H1 (cell line): ENCODE results near the gene TMA7. TPM values are rescaled to one million over a fixed set of nuclear protein-coding genes. Genes with fewer than 3 reads are reported as not detected.
A peak's percentile ranks its signal among the peaks of the same experiment; 100 is the strongest.

Experiments
- BACH1 ChIP-seq: IDR thresholded peaks from 2 replicates; pipeline ENCODE4 v1.6.1; 2012; ENCODE audit warnings: low read length, improper control_type of control experiment
- BCL11A ChIP-seq, 2 experiments: IDR thresholded peaks; one replicate each; pipeline ENCODE4 v1.6.1; 2011; ENCODE audit warnings: low read depth in 2 of 2, low read length in 2 of 2, mild to moderate bottlenecking in 2 of 2
- BRCA1 ChIP-seq: IDR thresholded peaks from 2 replicates; pipeline ENCODE4 v1.6.1; 2012; ENCODE audit warnings: low read depth, low read length, improper control_type of control experiment
- EGR1 ChIP-seq: IDR thresholded peaks from 2 replicates; pipeline ENCODE4 v1.6.1; 2011; ENCODE audit warnings: low read depth, low read length, borderline replicate concordance
- EP300 ChIP-seq, 2 experiments: IDR thresholded peaks; 1 replicate in 1 of 2; 2 replicates in 1 of 2; pipeline ENCODE4 v1.6.1; 2011 to 2012; ENCODE audit warnings: low read depth in 2 of 2, low read length in 2 of 2, mild to moderate bottlenecking in 2 of 2, borderline replicate concordance in 1 of 2, inconsistent platforms in 1 of 2, moderate library complexity in 1 of 2
- EZH2 ChIP-seq: fragments of 200-600 bp; sonication (generic); IDR thresholded peaks from 2 replicates; pipeline ENCODE4 v1.7.1; 2012; ENCODE audit warnings: low read depth, mild to moderate bottlenecking, moderate library complexity, low read length, inconsistent platforms; ENCODE audit not compliant: severe bottlenecking
- FOSL1 ChIP-seq: IDR thresholded peaks from 2 replicates; pipeline ENCODE4 v1.6.1; 2011; ENCODE audit warnings: mild to moderate bottlenecking, low read depth, low read length, moderate library complexity; ENCODE audit not compliant: insufficient read depth
- GABPA ChIP-seq: IDR thresholded peaks from 2 replicates; pipeline ENCODE4 v1.6.1; 2011; ENCODE audit warnings: mild to moderate bottlenecking, low read length, moderate library complexity, borderline replicate concordance; ENCODE audit not compliant: insufficient read depth
- HDAC6 ChIP-seq: IDR thresholded peaks from one replicate; pipeline ENCODE4 v1.7.1; 2012; ENCODE audit warnings: low read depth, mild to moderate bottlenecking, inconsistent platforms, low read length, moderate library complexity
- JUND ChIP-seq: IDR thresholded peaks from 2 replicates; pipeline ENCODE4 v1.6.1; 2011; ENCODE audit warnings: mild to moderate bottlenecking, improper control_type of control experiment, low read length
- KDM1A ChIP-seq: fragments of 200-600, 300-600 bp; sonication (generic); IDR thresholded peaks from 2 replicates; pipeline ENCODE4 v1.7.1; 2016; ENCODE audit warnings: mild to moderate bottlenecking, low read length, borderline replicate concordance
- POLR2A ChIP-seq, 2 experiments: IDR thresholded peaks; 1 replicate in 1 of 2; 2 replicates in 1 of 2; pipeline ENCODE4 v1.6.1; 2011; ENCODE audit warnings: low read depth in 2 of 2, low read length in 2 of 2, mild to moderate bottlenecking in 2 of 2; ENCODE audit errors: control extremely low read depth in 1 of 2
- RFX5 ChIP-seq: IDR thresholded peaks from 2 replicates; pipeline ENCODE4 v1.6.1; 2011; ENCODE audit warnings: low read depth, low read length, improper control_type of control experiment, borderline replicate concordance
- RNF2 ChIP-seq: fragments of 200-900, 300-1000 bp; sonication (generic); IDR thresholded peaks from 2 replicates; pipeline ENCODE4 v1.7.1; 2016; ENCODE audit warnings: borderline replicate concordance, low read depth, mild to moderate bottlenecking, antibody characterized with exemption, low read length; ENCODE audit not compliant: poor library complexity, severe bottlenecking; ENCODE audit errors: missing control alignments
- RXRA ChIP-seq: IDR thresholded peaks from 2 replicates; pipeline ENCODE4 v1.6.1; 2011; ENCODE audit warnings: low read depth, mild to moderate bottlenecking, low read length, moderate library complexity; ENCODE audit not compliant: insufficient read depth
- SUZ12 ChIP-seq: fragments of 200-600 bp; sonication (generic); IDR thresholded peaks from 2 replicates; pipeline ENCODE4 v1.6.1; 2012; ENCODE audit warnings: mild to moderate bottlenecking, inconsistent platforms, low read length, moderate library complexity, mixed read lengths
- TAF1 ChIP-seq: IDR thresholded peaks from 2 replicates; pipeline ENCODE4 v1.6.1; 2011; ENCODE audit warnings: mild to moderate bottlenecking, low read depth, low read length
- ZNF274 ChIP-seq: IDR thresholded peaks from 2 replicates; pipeline ENCODE4 v1.7.0; 2012; ENCODE audit warnings: low read length, borderline replicate concordance; ENCODE audit errors: extremely low read depth
- polyA plus RNA-seq, 7 experiments: library from polyadenylated mRNA; depleted of rRNA in 3 of 7; stranded (reverse) in 5 of 7; unstranded in 2 of 7; fragments of >200 nt in 5 of 7; fragments of 200-250 nt in 2 of 7; gene quantifications; 1 replicate in 5 of 7; 2 replicates in 1 of 7; 4 replicates in 1 of 7; pipeline versions ENCODE4 v1.2.1 to v1.2.3, GENCODE V29; 2011 to 2013; ENCODE audit warnings: missing spikeins in 2 of 7, mixed read lengths in 2 of 7
- total RNA-seq: library from RNA; stranded (reverse); fragmentation: NEBNext Ultra II Directional; extraction: Animal tissue kit (Norgen Biotek cat#: 25700); gene quantifications from 2 replicates; pipeline ENCODE4 v1.2.1, GENCODE V29; 2021
- TF ChIP-seq, protein P1 (sequence below): IDR thresholded peaks from 2 replicates; pipeline ENCODE4 v1.6.1; 2012; ENCODE audit warnings: inconsistent platforms
- TF ChIP-seq, protein P2 (sequence below): IDR thresholded peaks from 2 replicates; pipeline ENCODE4 v1.6.1; 2012; ENCODE audit warnings: inconsistent platforms

The TMA7 gene
- total and polyA plus RNA-seq, 2 of the 8 experiments (the other 6 are each of a cell fraction or from before 2014, with no cell fraction given), result 138 to 305 TPM

GRCh38 chr3:48474619-48475018, 34.6 kb downstream of the TMA7 start (continued):
- no peak for TF ChIP-seq RFX5
- 0 out of 2 replicates have a peak, but pooled peaks have one; percentile 9 for TF ChIP-seq KDM1A
- TF ChIP-seq POLR2A (IDR thresholded peaks at IDR 0.05; ENCODE audit: control extremely low read depth in 1 of 2, low read depth in 2 of 2, low read length in 2 of 2), result no peak
- TF ChIP-seq, protein P1, sequence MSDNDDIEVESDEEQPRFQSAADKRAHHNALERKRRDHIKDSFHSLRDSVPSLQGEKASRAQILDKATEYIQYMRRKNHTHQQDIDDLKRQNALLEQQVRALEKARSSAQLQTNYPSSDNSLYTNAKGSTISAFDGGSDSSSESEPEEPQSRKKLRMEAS, result peak; percentile 82
- no peak for TF ChIP-seq BRCA1
- TF ChIP-seq FOSL1, result no peak
- no peak for TF ChIP-seq EGR1
- no peak for TF ChIP-seq RNF2
- TF ChIP-seq BCL11A (IDR thresholded peaks at IDR 0.05; ENCODE audit: low read depth in 2 of 2, low read length in 2 of 2), result peak in 1 of 2 experiments; percentile 19
- TF ChIP-seq ZNF274, result no peak
- no peak for TF ChIP-seq EZH2
- no peak for TF ChIP-seq SUZ12
- TF ChIP-seq, protein P2, sequence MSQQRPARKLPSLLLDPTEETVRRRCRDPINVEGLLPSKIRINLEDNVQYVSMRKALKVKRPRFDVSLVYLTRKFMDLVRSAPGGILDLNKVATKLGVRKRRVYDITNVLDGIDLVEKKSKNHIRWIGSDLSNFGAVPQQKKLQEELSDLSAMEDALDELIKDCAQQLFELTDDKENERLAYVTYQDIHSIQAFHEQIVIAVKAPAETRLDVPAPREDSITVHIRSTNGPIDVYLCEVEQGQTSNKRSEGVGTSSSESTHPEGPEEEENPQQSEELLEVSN, result no peak
- TF ChIP-seq BACH1, result no peak
- 0 out of 2 replicates have a peak, but pooled peaks have one; percentile 22 for TF ChIP-seq JUND
- TF ChIP-seq RXRA, result peak; percentile 42; the same call in 1 of the 2 replicates
- TF ChIP-seq HDAC6, result no peak
- TF ChIP-seq EP300 (IDR thresholded peaks at IDR 0.05; ENCODE audit: borderline replicate concordance in 1 of 2, low read depth in 2 of 2, low read length in 2 of 2), result peak in 1 of 2 experiments; percentile 91; a peak in 2 of 3 replicates
- TF ChIP-seq GABPA, result no peak
- peak; percentile 45; the same call in 1 of the 2 replicates for TF ChIP-seq TAF1
